ENCODE measurements around the gene BRD7. TPM values are rescaled to one million over a fixed set of nuclear protein-coding genes. Genes with fewer than 3 reads are reported as not detected.

Gene BRD7
- total RNA-seq, 1 experiment from 2014 or later: 50.0 TPM

- no peak for DNase-seq (ENCODE audit: low spot score)
These were observed 21.1 kb upstream of the BRD7 start for GRCh38 chr16:50389900-50390299.

- no peak for DNase-seq (ENCODE audit: low spot score)
These were observed 19.7 kb upstream of the BRD7 start for GRCh38 chr16:50388496-50388895.

GRCh38 chr16:50386774-50387173 lies 18.0 kb upstream of the BRD7 start:
- no peak for DNase-seq (ENCODE audit: low spot score)

GRCh38 chr16:50386139-50386538 lies 17.4 kb upstream of the BRD7 start:
- peak; percentile 4 for DNase-seq (ENCODE audit: low spot score)

- DNase-seq (ENCODE audit: low spot score): no peak
These were observed 15.8 kb upstream of the BRD7 start for GRCh38 chr16:50384500-50385135.

- DNase-seq (ENCODE audit: low spot score): no peak
These were observed 13.1 kb upstream of the BRD7 start for GRCh38 chr16:50381679-50382440.

- no peak for DNase-seq (ENCODE audit: low spot score)
These were observed 9.6 kb upstream of the BRD7 start for GRCh38 chr16:50378417-50378816.

- no peak for DNase-seq (ENCODE audit: low spot score)
These were observed 8.2 kb upstream of the BRD7 start for GRCh38 chr16:50377001-50377400.

- DNase-seq (ENCODE audit: low spot score): no peak
These were observed 5.0 kb upstream of the BRD7 start for GRCh38 chr16:50373780-50374179.

GRCh38 chr16:50373345-50373701 lies 4.5 kb upstream of the BRD7 start:
- DNase-seq (ENCODE audit: low spot score): no peak

- DNase-seq (ENCODE audit: low spot score): no peak
These were observed 4.0 kb upstream of the BRD7 start for GRCh38 chr16:50372611-50373344.

GRCh38 chr16:50371936-50372595 lies 3.3 kb upstream of the BRD7 start:
- no peak for DNase-seq (ENCODE audit: low spot score)

- DNase-seq (ENCODE audit: low spot score): no peak
These were observed 2.4 kb upstream of the BRD7 start for GRCh38 chr16:50371036-50371716.

- DNase-seq (ENCODE audit: low spot score): peak; percentile 7
These were observed 481 bp upstream of the BRD7 start for GRCh38 chr16:50369133-50369804.

GRCh38 chr16:50367777-50368409 lies 895 bp downstream of the BRD7 start:
- peak; percentile 19 for DNase-seq (ENCODE audit: low spot score)

- no peak for DNase-seq (ENCODE audit: low spot score)
These were observed 2.8 kb downstream of the BRD7 start for GRCh38 chr16:50365791-50366575.

GRCh38 chr16:50363656-50364055 lies 5.1 kb downstream of the BRD7 start:
- no peak for DNase-seq (ENCODE audit: low spot score)

GRCh38 chr16:50360779-50361178 lies 8.0 kb downstream of the BRD7 start:
- no peak for DNase-seq (ENCODE audit: low spot score)

GRCh38 chr16:50360033-50360778 lies 8.6 kb downstream of the BRD7 start:
- no peak for DNase-seq (ENCODE audit: low spot score)
